Activated T-helper 1 cell treated with anti-CD3 and anti-CD28 coated beads, Interleukin-12 subunit alpha, Interleukin-12 subunit beta, Interleukin-2, Interleukin-4 antibody, amounts not matched to agents 30 ng/mL and 10 ng/mL and 1 ng/mL, durations not matched to agents 14 hours and 24 hours and 36 hours (primary cell): ENCODE measurements around the gene ANKRD44. TPM values are rescaled to one million over a fixed set of nuclear protein-coding genes. Genes with fewer than 3 reads are reported as not detected.

ENCODE experiments used
- DNase-seq: peaks from one replicate; pipeline ENCODE4 v3.0.0; 2021; ENCODE audit warnings: low spot score
- H3K27ac Mint-ChIP-seq: one replicate; pipeline ENCODE4 v1.8.0; 2021; ENCODE audit warnings: mild to moderate bottlenecking, mixed read lengths
- H3K27me3 Mint-ChIP-seq: one replicate; pipeline ENCODE4 v1.8.0; 2022; ENCODE audit warnings: mild to moderate bottlenecking, moderate library complexity, mixed read lengths; ENCODE audit not compliant: insufficient read depth
- H3K36me3 Mint-ChIP-seq: one replicate; pipeline ENCODE4 v1.8.0; 2021; ENCODE audit warnings: low read depth, mixed read lengths
- H3K4me1 Mint-ChIP-seq: one replicate; pipeline ENCODE4 v1.8.0; 2021; ENCODE audit warnings: low read depth, mixed read lengths
- H3K4me3 Mint-ChIP-seq: one replicate; pipeline ENCODE4 v1.8.0; 2021; ENCODE audit warnings: mild to moderate bottlenecking, moderate library complexity, mixed read lengths
- H3K9me3 Mint-ChIP-seq: one replicate; pipeline ENCODE4 v1.8.0; 2021; ENCODE audit warnings: mixed read lengths
- intact Hi-C: fragments of 100-400 bp; cut with micrococcal nuclease; formaldehyde crosslinking; loops from one replicate; pipeline ENCODE4 v1.15.1; 2024
- total RNA-seq: library from RNA; stranded (reverse); gene quantifications from 2 replicates; pipeline ENCODE4 v1.2.3, GENCODE V29; 2022

ANKRD44 gene
- total RNA-seq, 1 donor from 2014 or later, result 159 TPM

DNA sequence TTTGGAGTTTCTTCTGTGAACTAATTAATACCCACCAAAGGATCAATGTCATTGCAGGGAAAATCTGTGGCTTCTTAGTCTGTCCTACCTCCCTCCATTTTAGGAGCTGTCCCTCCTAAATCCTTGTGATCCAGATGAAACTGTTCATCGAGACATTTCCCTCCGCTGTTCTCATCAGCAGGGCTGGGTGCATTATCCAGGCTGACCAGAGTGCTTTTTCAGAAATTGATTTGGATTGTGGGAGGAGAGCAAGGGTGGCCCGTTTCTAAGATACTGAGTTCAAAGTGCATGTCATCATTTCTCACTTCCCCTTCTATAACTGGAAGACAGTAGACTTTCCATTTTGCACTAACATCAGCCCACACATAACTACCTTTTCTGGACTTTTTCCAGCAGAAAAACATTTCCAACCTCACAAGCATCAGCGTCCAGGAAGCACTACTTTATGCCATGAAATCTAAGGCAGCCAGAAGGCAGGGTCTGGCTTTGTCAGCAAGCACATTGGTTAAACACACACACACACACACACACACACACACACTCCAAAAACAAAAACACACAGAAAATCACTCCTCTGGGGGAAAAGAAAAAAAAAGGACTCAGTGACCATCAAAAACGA is 94.1 kb downstream of the ANKRD44 start:
- Mint-ChIP-seq H3K27me3 (no peaks in the 10 kb centered on the region), H3K9me3 (no peaks in the 10 kb centered on the region), H3K4me1 (peaks cover 83% of the 10 kb centered on the region), H3K36me3 (peaks cover 11% of the 10 kb centered on the region), H3K27ac (peak overlapping the region; percentile 94), H3K4me3 (peak overlapping the region; percentile 80)
- no peak for DNase-seq
- intact Hi-C loops, result loop anchor here (1.0 to 2.0 kb wide), 3 partner anchors 18 to 42 kb away; no protein-coding TSS in a partner anchor

DNA sequence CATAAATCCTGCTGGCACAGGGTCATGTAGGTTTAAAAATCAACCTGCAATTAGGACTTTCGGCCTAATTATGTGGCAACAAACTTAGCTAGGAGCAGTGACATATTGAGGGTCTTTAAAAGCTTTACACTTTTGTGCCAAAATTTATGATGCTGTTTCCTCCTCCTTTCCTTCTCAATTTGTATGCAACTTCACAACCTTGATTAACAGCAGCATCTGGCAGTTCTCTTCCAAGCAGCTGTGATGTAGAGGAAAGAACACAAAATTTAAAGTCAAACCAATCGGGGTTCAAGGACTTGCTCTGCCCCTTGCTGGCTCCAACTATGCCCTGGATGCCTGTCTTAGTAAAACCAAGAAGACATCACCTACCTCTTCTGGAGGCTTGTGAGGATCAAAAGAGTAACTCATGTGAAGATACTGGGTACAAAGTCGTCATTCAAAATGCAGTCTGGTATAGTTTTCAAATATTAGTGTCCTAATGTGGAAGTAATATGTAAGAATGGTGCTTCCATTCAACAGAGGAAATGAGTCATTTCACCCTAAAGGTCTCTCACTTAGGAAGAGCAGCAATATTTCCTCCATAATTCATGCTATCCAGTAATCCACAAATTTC is 94.7 kb downstream of the ANKRD44 start:
- Mint-ChIP-seq H3K27me3 (no peaks in the 10 kb centered on the region), H3K36me3 (peaks cover 13% of the 10 kb centered on the region), H3K9me3 (no peaks in the 10 kb centered on the region), H3K27ac (peak overlapping the region; percentile 94), H3K4me1 (peaks cover 88% of the 10 kb centered on the region), H3K4me3 (peak overlapping the region; percentile 80)
- intact Hi-C loops, result loop anchor here (1.0 to 2.0 kb wide), 3 partner anchors 17 to 42 kb away; no protein-coding TSS in a partner anchor
- no peak for DNase-seq

DNA sequence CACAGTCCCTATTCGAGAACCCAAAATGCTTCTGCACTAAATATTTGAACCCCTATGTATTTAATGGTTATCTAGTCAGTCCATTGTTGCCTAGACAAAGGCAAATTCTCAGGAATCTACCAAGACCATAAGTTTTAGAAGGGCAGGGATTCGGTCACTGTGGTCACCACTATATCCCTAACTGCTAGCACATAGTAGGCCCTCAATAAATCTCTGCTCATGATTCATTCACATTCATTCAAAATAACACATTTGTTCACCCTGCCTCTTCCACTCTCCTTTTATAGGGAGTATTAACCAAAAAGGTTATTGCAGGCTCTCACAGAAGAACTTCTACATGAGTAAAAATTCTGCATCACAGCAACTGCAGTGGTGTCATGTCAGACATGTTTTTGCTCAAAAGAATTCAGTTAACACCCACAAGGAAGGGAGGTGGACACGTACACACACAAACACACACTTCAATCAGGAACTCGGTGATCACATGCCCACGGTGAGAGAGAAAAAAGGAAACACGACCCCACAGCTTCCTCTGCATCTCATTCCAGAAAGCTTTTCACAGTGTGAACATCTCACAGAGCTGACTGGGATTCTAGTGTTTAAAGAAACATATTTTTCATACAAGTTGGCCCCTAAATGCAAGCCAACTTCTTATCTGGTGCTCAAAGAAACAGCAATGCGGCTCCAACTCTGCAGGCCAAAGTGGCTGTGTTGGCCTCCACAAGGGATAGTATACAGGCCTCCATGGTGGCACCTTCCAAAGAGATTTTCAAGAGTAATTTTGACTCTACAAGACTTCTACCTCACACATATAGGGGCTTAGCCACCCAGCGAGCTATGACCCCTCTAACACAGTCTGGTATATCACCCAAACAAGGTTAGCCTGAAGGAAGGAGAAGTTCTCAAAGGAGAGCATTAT is 98.0 kb downstream of the ANKRD44 start:
- Mint-ChIP-seq H3K27me3 (no peaks in the 10 kb centered on the region), H3K4me3 (peak overlapping the region; percentile 69), H3K27ac (peak overlapping the region; percentile 97), H3K36me3 (peaks cover 11% of the 10 kb centered on the region), H3K4me1 (peaks cover 95% of the 10 kb centered on the region), H3K9me3 (no peaks in the 10 kb centered on the region)
- DNase-seq, result no peak
- intact Hi-C loops, result no loop called here

DNA sequence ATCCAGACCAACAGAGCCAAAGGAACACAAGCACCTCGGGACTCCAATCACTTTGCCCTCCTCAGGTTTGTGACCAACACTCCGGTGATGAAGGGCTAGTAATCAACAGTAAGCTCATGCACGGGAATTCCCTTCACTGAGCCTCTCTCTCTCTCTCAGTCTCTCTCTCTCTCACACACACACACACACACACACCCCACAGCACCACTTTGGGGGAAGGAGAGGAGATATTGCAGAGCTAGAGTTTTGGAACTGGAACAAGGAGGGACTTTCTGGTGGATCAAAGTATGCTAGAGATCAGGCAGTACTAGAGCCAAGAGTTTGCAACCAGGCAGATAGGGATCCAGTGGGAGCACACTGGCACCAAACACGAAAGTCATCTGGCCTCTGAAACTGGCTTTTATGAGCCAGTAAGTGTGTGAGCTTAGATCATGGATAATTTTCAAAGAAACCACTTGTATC is 98.7 kb downstream of the ANKRD44 start:
- Mint-ChIP-seq H3K27ac (peak overlapping the region; percentile 97), H3K27me3 (no peaks in the 10 kb centered on the region), H3K4me1 (peaks cover 95% of the 10 kb centered on the region), H3K36me3 (peaks cover 11% of the 10 kb centered on the region), H3K4me3 (peak overlapping the region; percentile 69), H3K9me3 (no peaks in the 10 kb centered on the region)
- intact Hi-C loops, result no loop called here
- DNase-seq, result no peak

DNA sequence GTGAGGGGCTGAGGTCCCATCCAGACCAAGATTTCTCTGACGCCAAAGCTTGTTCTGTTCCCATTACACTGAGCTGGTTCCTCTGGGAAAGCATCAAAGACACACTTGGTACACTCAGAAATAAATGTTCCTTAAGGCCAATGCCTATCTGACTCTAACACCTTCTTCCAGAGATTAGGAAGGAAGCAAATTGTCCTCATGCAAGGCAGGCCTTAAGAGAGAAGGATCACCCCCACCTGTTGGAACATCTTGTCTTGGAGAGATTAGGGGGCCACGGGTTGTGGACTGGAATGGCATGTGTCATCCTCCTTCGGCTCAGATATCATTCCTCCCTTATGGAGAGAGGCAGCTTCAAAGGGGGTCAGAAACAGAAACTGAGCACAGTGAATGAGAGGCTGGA is 100.2 kb downstream of the ANKRD44 start:
- H3K4me3 Mint-ChIP-seq, result peak overlapping the region; percentile 69
- peaks cover 11% of the 10 kb centered on the region for H3K36me3 Mint-ChIP-seq
- H3K27ac Mint-ChIP-seq, result peak overlapping the region; percentile 97
- no peak for DNase-seq
- no peaks in the 10 kb centered on the region for H3K9me3 Mint-ChIP-seq
- intact Hi-C loops, result no loop called here
- H3K27me3 Mint-ChIP-seq, result no peaks in the 10 kb centered on the region
- H3K4me1 Mint-ChIP-seq, result peaks cover 95% of the 10 kb centered on the region

DNA sequence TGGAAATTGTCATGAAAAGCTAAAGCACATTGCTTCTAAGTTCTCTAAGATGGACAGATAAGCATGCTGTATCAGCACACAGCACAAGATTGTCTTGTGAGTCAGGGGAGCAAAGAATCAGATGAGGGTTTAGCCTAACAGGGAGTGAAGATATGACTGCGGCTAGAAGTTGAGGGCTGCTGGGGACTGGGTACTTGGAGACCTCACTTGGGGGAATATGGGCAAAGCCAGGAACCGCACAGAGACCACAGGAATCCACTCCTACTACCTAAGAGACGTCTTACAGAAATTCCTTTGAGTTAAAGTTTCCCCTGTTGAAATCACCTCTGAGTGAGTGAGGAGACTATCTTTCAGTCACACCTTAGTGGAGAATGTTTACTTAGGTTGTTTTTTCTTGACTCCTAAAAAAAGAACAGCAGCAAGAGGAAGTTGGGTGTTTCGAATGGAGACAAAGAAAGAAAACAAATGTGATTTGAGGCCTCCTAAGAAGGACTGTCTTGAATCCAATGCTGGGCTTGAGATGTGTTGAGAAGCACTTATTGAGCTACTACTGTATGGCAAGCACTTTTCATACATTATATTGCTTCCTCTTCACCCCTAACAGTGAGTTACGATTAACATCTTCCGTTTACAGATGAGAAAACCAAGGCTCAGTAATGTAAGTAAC is 100.7 kb downstream of the ANKRD44 start:
- peaks cover 95% of the 10 kb centered on the region for H3K4me1 Mint-ChIP-seq
- H3K27me3 Mint-ChIP-seq, result no peaks in the 10 kb centered on the region
- peak; percentile 53 for DNase-seq
- peak overlapping the region; percentile 69 for H3K4me3 Mint-ChIP-seq
- peaks cover 8% of the 10 kb centered on the region for H3K36me3 Mint-ChIP-seq
- peak overlapping the region; percentile 97 for H3K27ac Mint-ChIP-seq
- H3K9me3 Mint-ChIP-seq, result no peaks in the 10 kb centered on the region
- intact Hi-C loops, result loop anchor here (1.0 to 2.0 kb wide), 5 partner anchors 7 to 98 kb away; no protein-coding TSS in a partner anchor

DNA sequence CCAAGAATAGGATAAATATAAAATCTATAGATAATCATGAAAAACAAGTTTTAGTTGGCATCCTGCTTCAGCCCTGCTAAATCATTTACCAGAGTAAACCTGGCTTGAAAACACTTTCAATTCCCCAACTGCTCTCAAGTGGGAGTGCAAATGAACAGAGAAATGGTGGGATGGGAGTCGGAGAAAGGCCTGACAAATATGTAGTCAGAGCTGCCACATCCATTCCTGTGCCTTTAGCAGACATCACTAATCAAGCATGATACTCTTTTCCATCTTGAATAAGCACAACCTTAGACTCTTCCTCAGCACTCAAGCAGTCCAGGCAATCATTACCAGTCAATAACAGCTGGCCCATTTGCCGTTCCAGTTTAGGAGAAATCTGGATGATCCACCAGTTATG is 101.3 kb downstream of the ANKRD44 start:
- H3K27me3 Mint-ChIP-seq, result no peaks in the 10 kb centered on the region
- H3K4me1 Mint-ChIP-seq, result peaks cover 95% of the 10 kb centered on the region
- H3K27ac Mint-ChIP-seq, result peak overlapping the region; percentile 97
- H3K9me3 Mint-ChIP-seq, result no peaks in the 10 kb centered on the region
- DNase-seq, result no peak
- intact Hi-C loops, result loop anchor here (1.0 to 2.0 kb wide), 5 partner anchors 8 to 99 kb away; no protein-coding TSS in a partner anchor
- H3K36me3 Mint-ChIP-seq, result peaks cover 10% of the 10 kb centered on the region
- peak overlapping the region; percentile 69 for H3K4me3 Mint-ChIP-seq

DNA sequence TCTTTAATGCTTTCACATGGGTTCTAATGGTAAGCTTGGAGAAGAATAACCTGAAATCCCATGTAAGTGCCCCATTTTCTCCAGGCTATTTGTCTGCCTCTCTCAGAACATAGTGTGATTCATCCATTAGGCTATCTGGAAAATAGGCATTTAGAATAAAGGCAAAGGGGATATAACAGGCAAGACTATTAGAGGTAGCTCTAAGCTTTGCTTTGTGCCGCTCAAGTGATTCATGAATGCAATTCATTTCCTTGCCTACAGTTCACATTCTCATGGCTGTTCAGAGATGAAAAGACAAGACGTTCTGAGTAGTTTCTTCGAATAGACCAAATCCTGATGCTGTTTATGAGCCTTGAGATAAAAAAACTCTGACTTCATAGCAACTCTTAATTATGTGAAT is 101.7 kb downstream of the ANKRD44 start:
- no peaks in the 10 kb centered on the region for H3K27me3 Mint-ChIP-seq
- intact Hi-C loops, result loop anchor here (1.0 to 2.0 kb wide), 5 partner anchors 8 to 99 kb away; no protein-coding TSS in a partner anchor
- peak overlapping the region; percentile 69 for H3K4me3 Mint-ChIP-seq
- H3K27ac Mint-ChIP-seq, result peak overlapping the region; percentile 97
- DNase-seq, result no peak
- H3K9me3 Mint-ChIP-seq, result no peaks in the 10 kb centered on the region
- peaks cover 10% of the 10 kb centered on the region for H3K36me3 Mint-ChIP-seq
- peaks cover 91% of the 10 kb centered on the region for H3K4me1 Mint-ChIP-seq

DNA sequence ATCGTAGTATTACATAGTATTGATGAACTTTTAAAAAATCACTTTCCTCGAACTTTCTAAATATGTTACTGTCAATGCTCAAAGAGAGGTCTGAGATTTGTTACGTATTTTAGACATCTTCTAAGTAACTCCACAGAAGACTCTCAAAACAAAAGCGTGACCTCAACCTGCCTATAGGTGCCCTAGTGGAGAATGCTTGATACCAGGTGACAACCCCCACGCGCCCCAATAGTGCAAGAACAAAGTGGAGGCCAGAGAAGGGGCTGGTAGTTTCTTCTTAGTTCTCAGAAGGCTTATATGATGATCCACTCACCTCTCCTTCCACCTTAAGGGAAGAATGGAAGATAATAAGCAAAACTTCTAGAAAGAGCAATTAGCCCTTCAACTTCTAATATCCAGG is 102.6 kb downstream of the ANKRD44 start:
- peak overlapping the region; percentile 91 for H3K27ac Mint-ChIP-seq
- H3K9me3 Mint-ChIP-seq, result no peaks in the 10 kb centered on the region
- DNase-seq, result no peak
- intact Hi-C loops, result loop anchor here (2.0 kb wide), 1 partner anchor 47 kb away; no protein-coding TSS in a partner anchor
- H3K4me3 Mint-ChIP-seq, result peak overlapping the region; percentile 75
- no peaks in the 10 kb centered on the region for H3K27me3 Mint-ChIP-seq
- peaks cover 89% of the 10 kb centered on the region for H3K4me1 Mint-ChIP-seq
- H3K36me3 Mint-ChIP-seq, result peaks cover 15% of the 10 kb centered on the region

DNA sequence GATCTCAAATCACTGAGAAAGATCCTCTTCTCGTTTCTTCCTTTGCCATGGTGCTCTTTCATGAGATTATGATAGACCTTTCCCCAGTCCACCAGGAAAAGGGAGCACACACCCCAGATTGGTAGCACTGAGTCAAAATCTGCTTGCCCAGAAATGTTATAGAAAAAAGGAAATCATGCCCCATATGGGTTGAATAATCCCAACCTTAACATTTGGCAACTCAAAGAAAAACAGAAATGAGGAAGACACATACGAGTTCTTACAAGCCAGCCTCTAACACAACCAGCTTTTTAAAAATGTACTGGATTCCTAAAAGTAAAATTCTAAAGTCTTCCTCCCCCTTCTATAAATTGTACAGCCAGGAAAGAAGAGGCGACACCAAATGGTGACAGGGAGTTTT is 103.0 kb downstream of the ANKRD44 start:
- DNase-seq, result no peak
- Mint-ChIP-seq H3K9me3 (no peaks in the 10 kb centered on the region), H3K4me1 (peaks cover 86% of the 10 kb centered on the region), H3K4me3 (peak overlapping the region; percentile 75), H3K27me3 (no peaks in the 10 kb centered on the region), H3K27ac (peak overlapping the region; percentile 91), H3K36me3 (peaks cover 17% of the 10 kb centered on the region)
- intact Hi-C loops, result no loop called here

DNA sequence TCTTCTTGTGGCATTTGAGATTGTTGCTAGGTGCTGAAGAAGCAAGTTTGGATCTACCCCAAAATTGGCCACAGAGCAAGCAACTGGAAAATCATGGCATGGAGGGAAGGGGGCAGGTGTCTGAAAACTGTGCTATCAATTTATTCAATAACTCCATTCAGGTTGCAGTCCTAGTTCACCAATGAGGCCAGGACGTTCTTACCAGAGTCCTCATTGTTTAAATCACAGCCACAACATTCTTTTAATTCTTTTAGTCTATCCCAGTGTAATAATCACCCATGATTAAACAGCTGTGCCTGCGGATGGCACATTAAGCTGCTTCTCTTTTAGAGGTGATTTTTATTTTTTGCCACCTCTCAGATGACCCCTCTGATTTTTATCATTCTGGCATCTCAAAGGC is 103.5 kb downstream of the ANKRD44 start:
- Mint-ChIP-seq H3K9me3 (peaks cover 3% of the 10 kb centered on the region), H3K27ac (peak overlapping the region; percentile 91), H3K27me3 (no peaks in the 10 kb centered on the region), H3K4me3 (peak overlapping the region; percentile 75), H3K36me3 (peaks cover 20% of the 10 kb centered on the region), H3K4me1 (peaks cover 85% of the 10 kb centered on the region)
- intact Hi-C loops, result no loop called here
- DNase-seq, result no peak

DNA sequence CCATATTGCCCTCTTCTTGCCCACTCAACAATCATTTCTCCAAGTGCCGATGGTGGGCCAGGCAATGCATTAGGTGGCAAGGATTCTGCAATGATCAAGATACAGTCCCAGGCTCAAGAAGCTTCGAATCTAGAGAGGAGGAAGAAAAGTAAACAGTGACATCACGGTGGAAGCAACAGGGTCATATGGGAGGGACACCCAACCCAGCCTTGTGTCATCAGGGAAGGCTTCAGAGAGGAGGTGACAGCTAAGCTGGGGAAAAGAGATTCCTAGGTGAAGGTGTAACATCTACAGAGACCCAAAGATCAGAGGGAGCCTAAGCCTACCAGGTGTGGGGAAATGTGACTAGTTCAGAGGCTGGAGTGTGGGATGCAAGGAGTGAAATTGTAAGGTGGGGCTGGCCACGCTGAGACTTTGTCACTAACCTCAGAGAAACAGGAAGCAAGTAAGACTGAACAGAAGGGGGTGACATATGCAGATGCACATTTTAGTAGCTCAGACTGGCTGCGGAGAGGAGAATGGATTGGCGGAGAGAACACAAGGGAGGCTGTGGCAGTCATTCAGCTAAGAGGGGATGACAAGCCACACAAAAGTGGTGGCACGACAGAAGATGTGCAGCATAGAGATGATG is 104.9 kb downstream of the ANKRD44 start:
- Mint-ChIP-seq H3K36me3 (peaks cover 22% of the 10 kb centered on the region), H3K4me3 (peak overlapping the region; percentile 54), H3K9me3 (peaks cover 4% of the 10 kb centered on the region), H3K27me3 (no peaks in the 10 kb centered on the region), H3K27ac (peak overlapping the region; percentile 91), H3K4me1 (peaks cover 85% of the 10 kb centered on the region)
- intact Hi-C loops, result loop anchor here (2.0 kb wide), 1 partner anchor 295 kb away; the partner anchor contains the start of gene HSPE1
- peak; percentile 64 for DNase-seq
